Measurements from ENCODE around the gene DNAJA4. TPM values are rescaled to one million over a fixed set of nuclear protein-coding genes. Genes with fewer than 3 reads are reported as not detected.

DNAJA4 gene
- total and polyA plus RNA-seq, 9 of the 15 experiments (the other 6 are each of a cell fraction or from before 2014, with no cell fraction given) = 0.11 to 1.0 (median 0.16) TPM; not detected in 4

- no peaks in the 10 kb centered on the region for H4K20me1 ChIP-seq (replicated peaks; ENCODE audit: control insufficient read depth, insufficient read depth, low read length)
- H3K4me3 ChIP-seq = no peak overlapping the region
- no peaks in the 10 kb centered on the region for H3K9me3 ChIP-seq (replicated peaks; ENCODE audit: control insufficient read depth, insufficient read depth, low read depth, low read length)
- no peak overlapping the region for H2AFZ ChIP-seq (ENCODE audit: low read depth, low read length)
- no TSS peak for BruUV-seq (replicated peaks)
- H3K27ac ChIP-seq (ENCODE audit: extremely low read depth, low read depth, low read length) = no peak overlapping the region
- H3K4me1 ChIP-seq (replicated peaks in 1 of 2; ENCODE audit: control insufficient read depth in 2 of 2, insufficient read depth in 2 of 2, low read length in 2 of 2) = peaks cover 0 to 9% of the 10 kb centered on the region in 2 experiments; a peak in 2 of 5 replicates
- H3K79me2 ChIP-seq (ENCODE audit: control insufficient read depth, insufficient read depth, low read length) = no peaks in the 10 kb centered on the region
- no peak for DNase-seq (ENCODE audit: extremely low read depth in 1 of 4, low spot score in 3 of 4)
- CTCF ChIA-PET (ENCODE audit: low intra/inter-chr PET ratio) = no interaction called here
- H3K36me3 ChIP-seq (ENCODE audit: control insufficient read depth, insufficient read depth, low read length) = no peaks in the 10 kb centered on the region
- 38% methylated on average over 3 of the region's 3 CpGs for WGBS (ENCODE audit: insufficient coverage, low coverage, missing lambda C conversion rate)
- POLR2A ChIA-PET = interaction anchor here (0.8 to 1.3 kb wide), 3 partner anchors 10 to 42 kb away, joined by 3 to 5 read pairs (median 3); partner anchors contain the start of gene SKIC8
- no peak overlapping the region for H3K4me2 ChIP-seq (ENCODE audit: insufficient read depth, low read length)
- H3K27me3 ChIP-seq (ENCODE audit: control insufficient read depth in 2 of 2, insufficient read depth in 2 of 2, low read length in 2 of 2) = no peaks in the 10 kb centered on the region
- TF ChIP-seq SREBF2 (CRISPR knock-in tag; IDR thresholded peaks at IDR 0.05) (no peak), MXI1 (IDR thresholded peaks at IDR 0.05; ENCODE audit: low read depth, low read length) (no peak), HIVEP1 (CRISPR knock-in tag; IDR thresholded peaks at IDR 0.05) (no peak), ZNF217 (CRISPR knock-in tag; IDR thresholded peaks at IDR 0.05) (no peak), MYC (IDR thresholded peaks at IDR 0.05; ENCODE audit: low read depth, low read length) (no peak), MYC (CRISPR knock-in tag; IDR thresholded peaks at IDR 0.05; ENCODE audit: borderline replicate concordance, low read depth) (no peak), NR2C1 (IDR thresholded peaks at IDR 0.05) (no peak), NR2C1 (tag; IDR thresholded peaks at IDR 0.05) (no peak), JUND (IDR thresholded peaks at IDR 0.05; ENCODE audit: borderline replicate concordance, low read depth, low read length) (no peak), JUND (tag; IDR thresholded peaks at IDR 0.05; ENCODE audit: borderline replicate concordance, low read depth, low read length) (no peak)
- in situ Hi-C loops (cut with MboI) = no loop called here
- intact Hi-C loops (cut with micrococcal nuclease) = no loop called here
- no peak for ATAC-seq
- H3K9ac ChIP-seq (ENCODE audit: insufficient read depth in 1 of 2, low read depth in 2 of 2, low read length in 2 of 2) = no peak overlapping the region
- no peaks in the 10 kb centered on the region for H3K9me1 ChIP-seq (ENCODE audit: control insufficient read depth, insufficient read depth, low read length)
- FAIRE-seq = no peak
These were observed 6.7 kb upstream of the DNAJA4 start for GRCh38 chr15:78257681-78258080.

Data from K562 (cell line).